ENCODE data around the gene CHST10. TPM values are rescaled to one million over a fixed set of nuclear protein-coding genes. Genes with fewer than 3 reads are reported as not detected.

The CHST10 gene
- total and polyA plus RNA-seq, 9 donors: 10.0 to 23.7 (median 15.8) TPM

DNA sequence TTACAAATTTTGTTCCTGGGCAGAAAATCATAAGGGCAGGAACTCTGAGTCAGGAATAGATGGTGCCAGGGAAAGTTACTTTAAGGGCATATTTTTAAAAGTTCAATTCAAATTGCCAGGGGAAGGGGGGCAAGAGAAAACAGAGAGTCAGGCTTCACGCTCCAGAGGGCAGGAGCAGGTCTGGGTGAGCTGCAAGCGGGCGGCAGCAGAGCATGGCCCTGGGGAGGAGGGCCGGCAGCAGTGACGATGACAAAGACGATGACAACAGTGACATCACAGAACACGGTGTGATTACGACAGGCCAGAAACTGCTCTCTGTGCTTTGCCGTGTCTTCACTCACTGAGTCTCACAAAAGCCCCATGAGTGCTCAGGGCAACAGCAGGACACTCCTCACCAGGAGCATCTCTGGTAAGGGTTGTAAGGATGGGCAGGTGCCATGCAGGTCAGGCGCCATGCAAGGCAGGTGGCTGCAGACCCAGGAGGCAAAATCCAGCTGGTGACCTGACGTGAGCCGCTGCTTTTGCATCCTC is 23.3 kb downstream of the CHST10 start:
- Histone ChIP-seq H3K9me3 (no peaks in the 10 kb centered on the region), H3K27ac (no peak overlapping the region), H3K4me3 (no peak overlapping the region), H3K4me1 (ENCODE audit: insufficient read depth) (no peaks in the 10 kb centered on the region), H3K36me3 (no peaks in the 10 kb centered on the region), H3K27me3 (no peaks in the 10 kb centered on the region)
- 90 to 95% (median 91%) methylated on average over 12 of the region's 12 CpGs for WGBS, 3 donors
- intact Hi-C loops (cut with DNase I): loop anchor here in 2 of 4 donors (10.0 kb wide), 1 partner anchor 839 kb away; no protein-coding TSS in a partner anchor
- DNase-seq: no peak
- TF ChIP-seq EP300 (IDR thresholded peaks at IDR 0.05) (no peak), POLR2A (IDR thresholded peaks at IDR 0.05) (no peak)
- TF ChIP-seq, protein P1, sequence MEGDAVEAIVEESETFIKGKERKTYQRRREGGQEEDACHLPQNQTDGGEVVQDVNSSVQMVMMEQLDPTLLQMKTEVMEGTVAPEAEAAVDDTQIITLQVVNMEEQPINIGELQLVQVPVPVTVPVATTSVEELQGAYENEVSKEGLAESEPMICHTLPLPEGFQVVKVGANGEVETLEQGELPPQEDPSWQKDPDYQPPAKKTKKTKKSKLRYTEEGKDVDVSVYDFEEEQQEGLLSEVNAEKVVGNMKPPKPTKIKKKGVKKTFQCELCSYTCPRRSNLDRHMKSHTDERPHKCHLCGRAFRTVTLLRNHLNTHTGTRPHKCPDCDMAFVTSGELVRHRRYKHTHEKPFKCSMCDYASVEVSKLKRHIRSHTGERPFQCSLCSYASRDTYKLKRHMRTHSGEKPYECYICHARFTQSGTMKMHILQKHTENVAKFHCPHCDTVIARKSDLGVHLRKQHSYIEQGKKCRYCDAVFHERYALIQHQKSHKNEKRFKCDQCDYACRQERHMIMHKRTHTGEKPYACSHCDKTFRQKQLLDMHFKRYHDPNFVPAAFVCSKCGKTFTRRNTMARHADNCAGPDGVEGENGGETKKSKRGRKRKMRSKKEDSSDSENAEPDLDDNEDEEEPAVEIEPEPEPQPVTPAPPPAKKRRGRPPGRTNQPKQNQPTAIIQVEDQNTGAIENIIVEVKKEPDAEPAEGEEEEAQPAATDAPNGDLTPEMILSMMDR (IDR thresholded peaks at IDR 0.05): no peak

- H3K9me3 ChIP-seq: no peaks in the 10 kb centered on the region
- no peaks in the 10 kb centered on the region for H3K27me3 ChIP-seq
- intact Hi-C loops (cut with DNase I): loop anchor here in 2 of 4 donors (10.0 kb wide), 1 partner anchor 839 kb away; no protein-coding TSS in a partner anchor
- H3K4me3 ChIP-seq: no peak overlapping the region
- no peaks in the 10 kb centered on the region for H3K4me1 ChIP-seq (ENCODE audit: insufficient read depth)
- no peak overlapping the region for H3K27ac ChIP-seq
- no peaks in the 10 kb centered on the region for H3K36me3 ChIP-seq
- DNase-seq: no peak
- 90 to 95% (median 93%) methylated on average over 15 of the region's 15 CpGs for WGBS, 3 donors
- TF ChIP-seq POLR2A (IDR thresholded peaks at IDR 0.05): no peak
- TF ChIP-seq, protein P1 (IDR thresholded peaks at IDR 0.05): no peak
- no peak for TF ChIP-seq EP300 (IDR thresholded peaks at IDR 0.05)
Measured at GRCh38 chr2:100393362-100393761, 24.1 kb downstream of the CHST10 start.

GRCh38 chr2:100392715-100393114 is 24.8 kb downstream of the CHST10 start:
- intact Hi-C loops (cut with DNase I): loop anchor here in 2 of 4 donors (10.0 kb wide), 1 partner anchor 838 kb away; no protein-coding TSS in a partner anchor
- no peak for DNase-seq
- Histone ChIP-seq H3K4me3 (no peak overlapping the region), H3K9me3 (no peaks in the 10 kb centered on the region), H3K4me1 (ENCODE audit: insufficient read depth) (no peaks in the 10 kb centered on the region), H3K27me3 (no peaks in the 10 kb centered on the region), H3K36me3 (no peaks in the 10 kb centered on the region), H3K27ac (no peak overlapping the region)
- 87 to 92% (median 89%) methylated on average over 8 of the region's 8 CpGs for WGBS, 3 donors
- no peak for TF ChIP-seq POLR2A (IDR thresholded peaks at IDR 0.05)
- TF ChIP-seq EP300 (IDR thresholded peaks at IDR 0.05): no peak
- TF ChIP-seq, protein P1 (IDR thresholded peaks at IDR 0.05): no peak

GRCh38 chr2:100391735-100392515 is 25.5 kb downstream of the CHST10 start:
- no peaks in the 10 kb centered on the region for H3K9me3 ChIP-seq
- 93 to 94% (median 94%) methylated on average over 23 of the region's 23 CpGs for WGBS, 3 donors
- intact Hi-C loops (cut with DNase I): loop anchor here in 2 of 4 donors (10.0 kb wide), 1 partner anchor 837 kb away; no protein-coding TSS in a partner anchor
- no peak overlapping the region for H3K27ac ChIP-seq
- TF ChIP-seq EP300 (IDR thresholded peaks at IDR 0.05) (no peak), POLR2A (IDR thresholded peaks at IDR 0.05) (no peak)
- TF ChIP-seq, protein P1 (IDR thresholded peaks at IDR 0.05): no peak
- no peak for DNase-seq
- no peaks in the 10 kb centered on the region for H3K27me3 ChIP-seq
- no peak overlapping the region for H3K4me3 ChIP-seq
- H3K36me3 ChIP-seq: no peaks in the 10 kb centered on the region
- H3K4me1 ChIP-seq (ENCODE audit: insufficient read depth): no peaks in the 10 kb centered on the region
